Neuronal stem cell (in vitro differentiated cells): ENCODE data around the gene MARCKSL1.

Experiments used
- DNase-seq: peaks from one replicate; pipeline ENCODE4 v3.0.0-alpha.2; 2013; ENCODE audit warnings: low spot score
- H2AFZ ChIP-seq: one replicate; pipeline ENCODE4 v1.6.1; 2013; ENCODE audit warnings: mild to moderate bottlenecking, low read length, inconsistent platforms
- H2AK5ac ChIP-seq: 2 replicates; pipeline ENCODE4 v1.6.1; 2013; ENCODE audit warnings: low read depth, mild to moderate bottlenecking, inconsistent platforms, low read length, moderate library complexity, mixed read lengths
- H2BK120ac ChIP-seq: 2 replicates; pipeline ENCODE4 v1.6.1; 2013; ENCODE audit warnings: low read depth, mild to moderate bottlenecking, inconsistent platforms, low read length, moderate library complexity, mixed read lengths
- H2BK12ac ChIP-seq: one replicate; pipeline ENCODE4 v1.6.1; 2013; ENCODE audit warnings: low read length, inconsistent platforms
- H2BK15ac ChIP-seq: 2 replicates; pipeline ENCODE4 v1.6.1; 2013; ENCODE audit warnings: mild to moderate bottlenecking, low read length, inconsistent platforms, mixed read lengths
- H2BK5ac ChIP-seq: one replicate; pipeline ENCODE4 v1.6.1; 2013; ENCODE audit warnings: inconsistent platforms, mild to moderate bottlenecking, low read length, moderate library complexity
- H3K14ac ChIP-seq: one replicate; pipeline ENCODE4 v1.6.1; 2013; ENCODE audit warnings: low read length, inconsistent platforms
- H3K18ac ChIP-seq: 2 replicates; pipeline ENCODE4 v1.6.1; 2013; ENCODE audit warnings: low read length, inconsistent platforms
- H3K23ac ChIP-seq: 2 replicates; pipeline ENCODE4 v1.6.1; 2013; ENCODE audit warnings: low read depth, mild to moderate bottlenecking, mixed read lengths, low read length, inconsistent platforms; ENCODE audit not compliant: poor library complexity
- H3K27ac ChIP-seq: replicated peaks from 3 replicates; pipeline ENCODE4 v1.5.1; 2013; ENCODE audit warnings: low read length, inconsistent platforms
- H3K27me3 ChIP-seq, 3 experiments: 2 replicates each; pipeline ENCODE4 v1.6.1; 2013; ENCODE audit warnings: low read length in 3 of 3, mild to moderate bottlenecking in 2 of 3, inconsistent platforms in 1 of 3, low read depth in 1 of 3, mixed read lengths in 1 of 3, moderate library complexity in 1 of 3; ENCODE audit not compliant: control insufficient read depth in 3 of 3, insufficient read depth in 3 of 3
- H3K36me3 ChIP-seq, 2 donors: replicated peaks in 1 of 2; 2 replicates each; pipeline ENCODE4 v1.6.1; 2013; ENCODE audit warnings: low read length in 2 of 2; ENCODE audit not compliant: control insufficient read depth in 2 of 2, insufficient read depth in 2 of 2
- H3K4ac ChIP-seq: 2 replicates; pipeline ENCODE4 v1.6.1; 2013; ENCODE audit warnings: inconsistent platforms, mild to moderate bottlenecking, low read length, moderate library complexity
- H3K4me1 ChIP-seq, 2 donors: 1 replicate in 1 of 2; 2 replicates in 1 of 2; pipeline ENCODE4 v1.6.1; 2013; ENCODE audit warnings: low read length in 2 of 2, low read depth in 1 of 2; ENCODE audit not compliant: control insufficient read depth in 2 of 2, insufficient read depth in 1 of 2
- H3K4me2 ChIP-seq: one replicate; pipeline ENCODE4 v1.6.1; 2013; ENCODE audit warnings: mild to moderate bottlenecking, low read length, inconsistent platforms; ENCODE audit not compliant: insufficient read depth, poor library complexity, severe bottlenecking
- H3K4me3 ChIP-seq, 2 donors: 2 replicates each; pipeline ENCODE4 v1.5.1; 2013; ENCODE audit warnings: low read length in 2 of 2, mild to moderate bottlenecking in 2 of 2, inconsistent platforms in 1 of 2, moderate library complexity in 1 of 2
- H3K79me1 ChIP-seq: one replicate; pipeline ENCODE4 v1.6.1; 2013; ENCODE audit warnings: low read depth, mild to moderate bottlenecking, inconsistent platforms, low read length, moderate library complexity
- H3K9ac ChIP-seq: one replicate; pipeline ENCODE4 v1.6.1; 2013; ENCODE audit warnings: mild to moderate bottlenecking, low read depth, low read length, inconsistent platforms; ENCODE audit not compliant: poor library complexity
- H3K9me3 ChIP-seq, 2 donors: replicated peaks in 1 of 2; 2 replicates each; pipeline versions ENCODE3 to v1.6.1; 2013; ENCODE audit warnings: low read length in 2 of 2, mild to moderate bottlenecking in 2 of 2, inconsistent platforms in 1 of 2, low read depth in 1 of 2, mixed read lengths in 1 of 2, moderate library complexity in 1 of 2; ENCODE audit not compliant: control insufficient read depth in 2 of 2, insufficient read depth in 1 of 2
- H4K8ac ChIP-seq: one replicate; pipeline ENCODE4 v1.6.1; 2013; ENCODE audit warnings: low read depth, mild to moderate bottlenecking, inconsistent platforms, low read length, moderate library complexity
- H4K91ac ChIP-seq: one replicate; pipeline ENCODE4 v1.6.1; 2013; ENCODE audit warnings: low read length, low read depth, mild to moderate bottlenecking, inconsistent platforms; ENCODE audit not compliant: poor library complexity
- WGBS, 2 donors: extraction: QIAGEN DNeasy Blood & Tissue Kit; methylation state at CpG; one replicate each; pipeline ENCODE4 v1.1.7; 2013; ENCODE audit warnings: missing lambda C conversion rate in 2 of 2, mixed read lengths in 1 of 2; ENCODE audit not compliant: insufficient read length in 2 of 2, insufficient replicate concordance in 1 of 2; ENCODE audit errors: extremely low coverage in 2 of 2; 5-methylcytosine and 5-hydroxymethylcytosine counted together

Gene MARCKSL1

DNA sequence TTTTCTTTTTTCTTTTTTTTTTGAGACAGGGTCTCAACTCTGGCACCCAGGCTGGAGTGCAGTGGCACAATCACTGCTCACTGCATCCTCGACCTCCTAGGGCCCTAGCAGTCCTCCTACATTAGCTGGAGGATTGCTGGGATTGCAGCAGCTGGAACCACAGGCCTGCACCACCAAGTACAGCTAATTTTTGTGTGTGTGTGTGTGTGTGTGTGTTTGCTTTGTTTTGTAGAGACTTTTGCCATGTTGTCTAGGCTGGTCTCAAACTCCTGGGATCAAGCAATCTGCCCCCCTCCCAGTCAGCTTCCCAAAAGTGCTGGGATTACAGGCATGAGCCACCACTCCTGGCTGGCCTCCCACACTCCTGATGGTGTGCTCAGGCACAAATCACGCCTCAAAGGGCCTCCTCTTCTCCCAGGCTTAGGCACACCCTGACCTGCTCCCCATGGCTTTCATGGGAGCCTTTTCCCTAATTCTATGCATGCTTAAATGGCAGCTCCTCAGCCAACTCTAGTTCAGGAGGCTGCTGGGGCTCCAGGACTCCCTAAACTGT is 16.9 kb upstream of the MARCKSL1 start:
- H3K9me3 ChIP-seq = peaks cover 4 to 5% of the 10 kb centered on the region in 2 donors
- no peak overlapping the region for H3K9ac ChIP-seq
- no CpG with 5 or more reads among the region's 2 CpGs for WGBS, 2 donors
- no peaks in the 10 kb centered on the region for H3K79me1 ChIP-seq
- no peak overlapping the region for H4K91ac ChIP-seq
- H2BK12ac ChIP-seq = no peak overlapping the region
- no peak overlapping the region for H2BK120ac ChIP-seq
- no peak overlapping the region for H2BK5ac ChIP-seq
- H3K14ac ChIP-seq = no peak overlapping the region
- no peak overlapping the region for H3K4ac ChIP-seq
- H2AFZ ChIP-seq = no peak overlapping the region
- H2AK5ac ChIP-seq = no peak overlapping the region
- H3K4me2 ChIP-seq = no peak overlapping the region
- H3K36me3 ChIP-seq = no peaks in the 10 kb centered on the region
- H3K27ac ChIP-seq = no peak overlapping the region
- DNase-seq = no peak
- H3K4me1 ChIP-seq = peaks cover 4 to 24% of the 10 kb centered on the region in 2 donors
- H3K4me3 ChIP-seq = peak overlapping the region in 1 of 2 donors; percentile 88
- no peak overlapping the region for H3K18ac ChIP-seq
- no peaks in the 10 kb centered on the region for H3K27me3 ChIP-seq
- no peak overlapping the region for H3K23ac ChIP-seq
- H2BK15ac ChIP-seq = no peak overlapping the region
- no peak overlapping the region for H4K8ac ChIP-seq

GRCh38 chr1:32352239-32352745 is 16.3 kb upstream of the MARCKSL1 start:
- peak overlapping the region; percentile 77 for H2BK5ac ChIP-seq
- no peak overlapping the region for H3K27ac ChIP-seq

DNA sequence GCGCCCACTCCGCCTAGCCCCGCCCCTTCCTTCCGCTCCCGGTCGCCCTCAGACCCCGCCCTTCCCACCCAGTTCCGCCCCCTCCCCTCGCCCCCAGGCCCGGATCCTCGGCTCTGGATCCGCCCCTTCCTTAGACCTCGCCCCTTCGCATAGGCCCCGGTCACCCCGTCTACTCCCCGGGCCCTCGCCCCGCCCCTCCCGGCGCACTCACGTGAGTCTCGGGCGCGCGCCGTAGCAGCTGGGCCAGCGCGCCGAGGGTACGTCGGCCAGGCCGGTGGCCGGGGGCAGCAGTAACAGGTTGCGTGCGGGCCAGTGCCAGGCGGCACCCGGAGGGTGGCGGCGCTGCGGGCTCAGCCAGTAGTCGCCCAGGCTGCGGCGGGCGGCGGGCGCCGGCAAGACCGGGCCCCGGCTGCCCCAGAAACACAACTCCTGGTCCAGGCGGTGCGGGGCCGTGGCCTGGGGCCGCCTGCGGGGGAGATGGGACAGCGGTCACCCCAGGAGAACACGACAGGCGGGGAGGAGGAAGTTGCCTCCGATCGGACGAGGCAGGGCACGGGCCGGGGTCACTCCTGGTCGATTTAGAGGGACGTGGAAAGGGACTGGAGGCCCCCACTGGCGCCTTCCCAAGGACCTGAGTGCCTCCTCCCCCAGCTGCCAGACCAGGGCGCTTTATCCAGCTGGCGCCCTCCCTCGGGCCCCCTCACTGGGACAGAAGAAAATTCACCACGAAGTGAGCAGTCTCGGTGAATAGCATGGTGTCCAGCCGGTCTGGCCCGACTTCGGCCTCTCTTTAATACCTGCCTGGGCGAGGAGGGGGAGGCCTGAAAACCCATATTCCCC is 15.6 kb upstream of the MARCKSL1 start:
- Histone ChIP-seq H2BK5ac (peak overlapping the region; percentile 77), H2AK5ac (peak overlapping the region; percentile 27), H3K4me3 (peak overlapping the region; percentile 86 to 88), H3K9me3 (peaks cover 4 to 5% of the 10 kb centered on the region in 2 donors), H2BK120ac (peak overlapping the region; percentile 44), H4K91ac (no peak overlapping the region), H3K4me1 (peaks cover 4 to 24% of the 10 kb centered on the region in 2 donors), H2AFZ (peak overlapping the region; percentile 99), H3K23ac (peak overlapping the region; percentile 96), H3K4ac (no peak overlapping the region), H4K8ac (no peak overlapping the region), H3K27ac (peak overlapping the region; percentile 80), H3K9ac (peak overlapping the region; percentile 93), H2BK15ac (peak overlapping the region; percentile 14), H3K27me3 (no peaks in the 10 kb centered on the region), H3K79me1 (no peaks in the 10 kb centered on the region), H2BK12ac (no peak overlapping the region), H3K14ac (peak overlapping the region; percentile 91), H3K36me3 (no peaks in the 10 kb centered on the region), H3K18ac (peak overlapping the region; percentile 92), H3K4me2 (peak overlapping the region; percentile 86)
- peak; percentile 95 for DNase-seq
- no CpG with 5 or more reads among the region's 75 CpGs for WGBS, 2 donors

More at GRCh38 chr1:32352239-32352745, 16.3 kb upstream of the MARCKSL1 start:
- no peak for DNase-seq
- no peak overlapping the region for H4K8ac ChIP-seq
- peak overlapping the region; percentile 86 to 88 for H3K4me3 ChIP-seq
- no peak overlapping the region for H3K9ac ChIP-seq
- peak overlapping the region; percentile 99 for H2AFZ ChIP-seq
- H3K23ac ChIP-seq = peak overlapping the region; percentile 96
- H3K36me3 ChIP-seq = no peaks in the 10 kb centered on the region
- H3K4me1 ChIP-seq = peaks cover 4 to 24% of the 10 kb centered on the region in 2 donors
- H3K27me3 ChIP-seq = no peaks in the 10 kb centered on the region
- H3K18ac ChIP-seq = peak overlapping the region; percentile 92
- H2AK5ac ChIP-seq = peak overlapping the region; percentile 2
- H3K9me3 ChIP-seq = peaks cover 4 to 5% of the 10 kb centered on the region in 2 donors
- H2BK15ac ChIP-seq = peak overlapping the region; percentile 14
- no peak overlapping the region for H2BK120ac ChIP-seq
- no peak overlapping the region for H2BK12ac ChIP-seq
- no peak overlapping the region for H3K4ac ChIP-seq
- H3K14ac ChIP-seq = no peak overlapping the region
- no peaks in the 10 kb centered on the region for H3K79me1 ChIP-seq
- WGBS, 2 donors = no CpG with 5 or more reads among the region's 8 CpGs
- H3K4me2 ChIP-seq = peak overlapping the region; percentile 86
- no peak overlapping the region for H4K91ac ChIP-seq
